GM21529 (cell line): ENCODE measurements around the gene PRIM2.
"Not testable (repeated sequence)": the region's sequence is repeated elsewhere in the genome, so short reads cannot be mapped to it uniquely, and the experiment has no call there.

Experiments used
- ATAC-seq: cut with Tn5 transposase; IDR thresholded peaks from one replicate; pipeline ENCODE4 v1.9.1; 2021; ENCODE audit not compliant: unreplicated experiment

PRIM2 gene

DNA sequence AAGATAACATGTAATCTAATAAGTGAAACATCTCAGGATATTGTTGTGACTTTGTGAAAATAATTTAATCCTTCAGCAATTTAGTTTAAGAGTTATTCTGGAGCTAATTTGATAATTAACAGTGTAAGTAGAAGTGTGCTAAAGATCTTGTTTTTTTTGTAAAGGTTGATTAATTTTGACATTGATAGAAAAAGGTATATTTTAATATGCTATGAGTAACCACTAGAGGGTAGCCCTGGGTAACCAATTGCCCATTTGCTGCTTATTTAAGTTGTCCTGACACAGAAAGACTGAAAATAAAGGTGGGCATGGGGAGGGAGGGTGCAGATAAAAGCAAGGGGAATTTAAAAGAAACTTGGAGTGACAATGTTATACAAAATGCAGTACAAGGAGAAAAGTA is 262.1 kb downstream of the PRIM2 start:
- peak; percentile 58 for ATAC-seq

DNA sequence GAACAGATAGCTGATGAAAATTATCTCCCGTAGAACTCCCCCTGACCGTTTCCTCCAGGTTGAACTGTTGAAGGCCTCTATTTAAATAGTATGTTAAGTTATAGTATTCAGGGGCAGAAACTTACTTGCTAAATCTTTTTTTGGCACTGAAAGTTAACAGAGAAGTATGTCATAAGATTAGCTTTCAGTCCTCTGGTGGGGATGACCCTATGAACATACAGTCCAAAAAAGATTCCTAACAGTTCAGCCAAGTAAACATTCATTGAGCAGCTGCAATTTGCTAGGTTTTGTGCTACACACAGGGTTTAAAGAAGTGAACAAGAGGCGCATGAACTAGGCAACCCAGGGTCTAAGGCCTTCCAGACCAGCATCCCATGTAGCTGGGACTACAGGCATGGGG is 264.2 kb downstream of the PRIM2 start:
- not testable (repeated sequence) for ATAC-seq

DNA sequence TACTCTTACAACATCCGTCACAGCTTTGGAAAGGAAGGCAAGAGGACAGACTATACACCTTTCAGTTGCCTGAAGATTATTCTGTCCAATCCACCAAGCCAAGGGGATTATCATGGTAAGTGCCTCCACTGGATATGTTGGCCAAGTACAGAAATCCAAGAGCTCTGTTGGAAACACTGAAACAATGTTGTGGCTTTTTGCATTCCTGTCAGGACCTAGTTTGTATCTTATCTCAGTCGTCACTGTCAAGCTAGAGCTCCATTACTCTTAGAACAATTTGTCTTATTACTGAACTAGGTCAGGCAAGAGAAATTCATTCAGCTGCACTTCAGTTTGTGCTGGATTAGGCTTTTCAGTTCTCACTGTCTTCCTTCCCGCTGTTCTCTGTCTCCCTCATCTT is 283.7 kb downstream of the PRIM2 start:
- ATAC-seq: not testable (repeated sequence)

DNA sequence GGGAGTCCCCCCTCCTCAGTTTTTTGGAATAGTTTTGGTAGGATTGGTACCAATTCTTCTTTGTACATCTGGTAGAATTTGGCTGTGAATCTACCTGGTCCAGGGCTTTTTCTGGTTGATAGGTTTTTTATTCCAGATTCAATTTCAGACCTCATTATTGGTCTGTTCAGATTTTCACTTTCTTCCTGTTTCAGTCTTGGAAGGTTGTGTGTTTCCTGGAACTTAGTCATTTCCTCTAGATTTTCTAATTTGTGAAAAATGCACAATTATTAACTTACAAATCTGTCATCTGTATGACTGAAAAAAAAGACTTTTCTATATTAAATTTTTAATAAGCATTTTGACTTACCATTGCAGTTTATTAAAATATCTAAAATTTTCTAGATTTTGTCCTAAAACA is 287.9 kb downstream of the PRIM2 start:
- not testable (repeated sequence) for ATAC-seq

DNA sequence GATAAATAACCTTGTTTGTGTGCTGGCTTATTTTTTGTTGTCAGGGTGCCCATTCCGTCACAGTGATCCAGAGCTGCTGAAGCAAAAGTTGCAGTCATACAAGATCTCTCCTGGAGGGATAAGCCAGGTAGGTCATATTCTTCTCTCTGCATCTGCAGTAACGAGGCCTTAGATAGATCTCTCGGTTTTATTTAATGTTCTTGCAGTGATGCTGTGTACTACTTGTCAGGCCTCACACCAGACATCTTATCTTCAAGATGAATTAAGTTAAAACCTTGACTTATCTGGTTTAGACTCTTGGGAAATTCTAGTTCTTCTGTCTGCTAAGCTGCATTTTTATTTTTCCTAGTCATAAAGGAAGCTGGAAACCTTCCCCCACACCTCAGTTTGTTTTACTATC is 288.9 kb downstream of the PRIM2 start:
- not testable (repeated sequence) for ATAC-seq

DNA sequence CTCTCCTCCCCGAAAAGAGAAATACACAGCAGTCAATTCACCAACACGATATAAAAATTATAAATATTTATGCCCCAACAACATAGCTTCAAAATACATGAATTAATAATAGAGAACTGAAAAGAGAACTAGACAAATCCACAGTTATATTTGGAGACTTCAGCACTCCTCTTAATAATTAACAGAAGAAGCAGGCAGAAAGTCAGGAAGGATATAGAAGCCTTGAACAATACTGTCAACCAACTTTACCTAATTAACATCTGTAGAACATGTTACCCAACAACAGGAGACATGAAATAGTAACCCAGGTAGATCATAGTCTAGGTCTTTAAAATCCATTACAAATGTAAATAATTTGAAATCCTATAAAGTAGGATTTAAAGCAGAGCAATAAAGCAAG is 293.2 kb downstream of the PRIM2 start:
- ATAC-seq: not testable (repeated sequence)

DNA sequence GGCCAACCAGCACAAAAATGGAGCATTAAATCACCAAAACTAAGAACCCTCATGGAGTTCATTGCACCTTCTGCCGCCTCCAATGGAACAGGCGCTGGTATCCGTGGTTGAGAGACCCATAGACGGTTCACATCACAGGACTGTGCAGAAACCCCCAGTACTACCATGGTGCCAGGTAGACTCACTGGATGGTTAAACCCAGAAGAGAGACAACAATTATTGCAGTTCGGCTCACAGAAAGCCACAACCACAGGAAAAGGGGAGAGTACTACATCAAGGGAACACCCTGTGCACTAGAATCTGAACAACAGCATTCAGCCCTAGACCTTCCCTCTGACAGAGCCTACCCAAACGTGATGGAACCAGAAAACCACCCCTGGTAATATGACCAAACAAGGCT is 301.5 kb downstream of the PRIM2 start:
- not testable (repeated sequence) for ATAC-seq

DNA sequence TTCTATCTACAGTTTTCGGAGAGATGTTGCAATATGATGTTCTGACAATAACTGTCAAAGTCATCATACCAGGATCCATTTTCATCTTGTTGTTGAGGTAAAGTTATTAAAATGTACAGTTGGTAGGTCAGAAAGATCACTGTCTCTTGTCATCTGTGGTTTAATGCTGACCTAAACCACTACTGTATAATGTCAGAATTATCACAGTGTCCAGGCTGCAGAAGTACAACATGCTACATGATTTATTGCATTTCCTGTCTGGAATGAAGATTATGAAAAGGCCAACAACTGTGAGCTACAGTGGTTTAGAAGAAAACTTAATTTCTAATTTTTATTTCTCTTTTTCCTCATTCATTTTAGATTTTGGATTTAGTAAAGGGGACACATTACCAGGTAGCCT is 314.3 kb downstream of the PRIM2 start:
- not testable (repeated sequence) for ATAC-seq

DNA sequence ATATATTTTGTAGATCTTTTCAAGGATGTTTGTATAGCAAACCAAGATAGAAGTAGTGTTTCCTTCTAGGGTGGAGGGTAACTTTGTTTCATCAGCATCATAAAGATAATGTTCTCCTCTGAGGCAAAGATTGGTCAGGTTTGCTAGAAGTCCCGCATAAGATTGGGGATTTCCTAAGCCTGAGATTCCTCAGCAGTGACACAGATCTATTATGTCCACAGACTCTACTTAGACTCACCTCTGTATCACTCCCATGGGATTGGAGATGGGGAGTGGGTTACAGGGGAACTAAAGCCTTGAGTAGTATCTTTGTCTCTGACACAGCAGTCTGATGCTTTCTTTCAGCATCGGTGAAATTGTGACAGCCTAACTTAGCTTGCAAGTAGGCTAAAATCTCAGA is 341.1 kb downstream of the PRIM2 start:
- not testable (repeated sequence) for ATAC-seq

DNA sequence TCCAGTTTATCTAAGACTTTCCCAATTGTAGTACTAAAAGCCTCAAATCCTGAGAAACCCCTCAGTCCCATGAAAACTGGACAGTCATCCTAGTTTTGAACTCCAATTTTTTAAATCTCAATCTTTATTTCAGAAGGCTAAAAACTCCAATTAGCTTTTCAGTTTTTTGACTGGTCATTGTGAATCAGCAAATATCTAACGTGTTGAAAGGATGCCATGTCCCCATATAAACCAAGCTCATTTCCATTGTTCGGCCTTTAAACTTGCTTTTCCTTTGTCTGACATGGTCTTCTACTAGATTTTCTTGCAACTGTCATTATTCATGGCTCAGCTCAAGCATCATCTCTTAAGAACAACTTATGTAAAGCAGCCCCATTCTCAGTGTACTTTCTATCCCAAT is 342.4 kb downstream of the PRIM2 start:
- ATAC-seq: not testable (repeated sequence)

DNA sequence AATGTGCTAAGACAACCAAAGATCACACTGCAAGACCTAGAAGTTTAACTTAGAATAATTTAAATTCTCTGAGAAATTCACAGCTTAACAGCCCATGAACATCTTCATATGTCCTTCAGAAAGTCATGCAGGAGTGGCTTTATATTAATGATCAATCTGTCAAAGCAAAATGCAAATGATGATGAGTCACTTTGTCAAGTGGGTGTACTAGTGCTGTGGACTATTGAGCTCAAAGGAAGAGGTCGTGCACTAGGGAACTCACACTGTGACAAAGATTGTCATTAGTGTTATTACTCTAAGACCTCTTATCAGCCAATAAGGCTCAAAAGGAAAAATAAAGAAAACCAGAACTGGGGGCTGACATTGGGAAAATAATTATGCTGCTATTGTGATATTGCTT is 343.5 kb downstream of the PRIM2 start:
- not testable (repeated sequence) for ATAC-seq

DNA sequence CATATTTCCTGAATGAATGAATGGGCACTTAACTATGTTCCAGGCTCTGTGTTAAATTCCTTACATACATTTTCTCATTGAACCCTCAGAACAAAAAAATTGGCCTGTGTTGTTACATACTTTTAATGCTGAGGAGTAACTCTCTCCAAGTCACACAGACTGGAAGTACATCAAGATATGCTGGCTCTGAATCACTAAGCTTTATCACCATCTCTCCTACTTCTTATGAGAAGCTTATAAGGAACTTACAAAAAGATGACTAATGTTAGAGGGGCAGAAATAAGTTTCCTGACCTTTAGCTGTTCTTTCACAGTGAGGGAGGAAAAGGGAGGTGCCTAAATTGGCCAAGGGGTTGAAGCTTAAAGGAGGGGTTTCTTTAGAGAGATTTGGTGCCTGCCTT is 350.7 kb downstream of the PRIM2 start:
- not testable (repeated sequence) for ATAC-seq

DNA sequence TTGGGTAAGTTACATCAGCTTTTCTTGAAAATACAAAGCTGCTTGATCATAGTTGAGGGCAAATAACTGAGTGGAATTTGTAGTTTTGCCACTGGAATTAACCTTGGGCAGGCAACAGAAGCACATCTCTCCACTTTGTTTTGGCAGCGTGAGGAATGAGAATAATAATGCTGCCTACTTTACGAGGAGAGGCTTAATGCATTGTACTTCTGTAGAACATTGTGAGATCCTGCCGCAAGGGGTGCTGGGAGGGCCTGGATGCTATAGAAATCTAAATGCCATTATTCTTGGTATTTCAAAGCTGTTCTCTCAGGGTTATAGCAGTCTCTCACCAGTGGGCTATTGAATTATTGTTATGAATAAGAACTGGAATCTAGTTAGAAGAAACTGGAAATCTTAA is 353.8 kb downstream of the PRIM2 start:
- ATAC-seq: not testable (repeated sequence)

DNA sequence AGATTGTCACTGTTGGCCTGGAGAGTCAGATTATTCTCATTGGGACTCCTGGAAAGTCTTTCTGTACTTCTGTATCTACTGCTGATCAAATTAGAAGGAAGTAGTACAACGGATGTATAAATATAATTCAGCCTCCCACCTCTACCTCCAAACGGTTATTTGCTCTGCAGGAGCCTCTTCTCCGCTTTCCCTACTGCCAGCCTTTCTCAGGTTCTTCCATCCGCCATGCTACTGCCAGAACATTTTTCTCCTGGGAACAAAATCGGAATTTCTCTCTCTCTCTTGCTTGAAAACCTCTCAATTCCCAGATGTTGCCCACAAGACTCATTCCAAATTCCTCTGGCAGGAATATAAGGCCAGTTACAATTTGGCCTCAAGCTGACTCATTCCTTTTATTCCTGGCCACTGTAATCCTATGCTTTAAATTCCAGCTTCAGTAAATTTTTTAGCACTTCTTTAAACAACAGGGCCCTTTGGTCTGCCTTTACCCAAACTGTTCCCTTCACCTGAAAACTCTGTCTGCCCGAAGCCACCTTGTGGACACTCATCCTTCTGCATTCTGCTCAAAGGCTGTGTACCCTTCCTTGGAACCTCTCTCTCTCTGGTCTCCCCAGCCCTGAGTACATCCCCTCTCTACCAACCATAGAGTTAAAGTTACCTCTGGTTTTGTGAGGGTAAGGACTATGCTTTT is 354.7 kb downstream of the PRIM2 start:
- not testable (repeated sequence) for ATAC-seq

DNA sequence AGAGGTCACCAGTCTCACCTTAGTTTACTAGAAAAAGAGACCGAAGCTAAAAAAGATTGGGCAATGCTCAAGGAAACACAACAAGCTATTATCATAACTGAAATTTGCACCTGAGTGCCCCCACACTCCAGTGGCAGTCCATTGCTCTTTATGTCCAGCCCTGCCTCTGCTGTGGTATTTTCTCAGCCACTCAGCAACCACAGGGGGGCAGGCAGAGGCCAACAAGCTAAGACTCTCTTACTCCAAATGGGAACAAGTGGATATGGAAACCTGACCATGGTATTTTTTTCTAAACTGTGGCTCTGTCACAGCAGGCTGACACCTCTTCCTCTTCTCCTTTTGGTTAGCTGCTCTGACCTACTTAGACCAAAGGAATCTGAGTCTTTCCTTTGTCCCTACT is 355.9 kb downstream of the PRIM2 start:
- ATAC-seq: not testable (repeated sequence)

DNA sequence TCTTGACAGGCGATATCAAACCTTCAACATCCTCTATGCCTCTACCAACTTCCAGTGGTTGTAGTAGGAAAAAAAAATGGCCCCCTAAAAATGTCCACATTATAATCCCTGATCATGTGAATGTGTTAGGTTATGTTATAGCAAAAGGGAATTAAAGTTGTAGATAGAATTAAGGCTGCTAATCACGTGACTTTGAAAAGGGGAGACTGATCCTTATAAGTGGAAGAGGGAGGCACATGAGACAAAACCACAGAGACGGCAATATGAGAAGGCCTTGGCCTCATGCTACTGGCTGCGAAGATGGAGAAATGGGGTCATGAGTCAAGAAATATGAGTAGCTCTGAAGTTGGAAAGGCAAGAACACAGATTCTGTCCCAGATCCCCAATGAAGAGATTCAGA is 358.0 kb downstream of the PRIM2 start:
- not testable (repeated sequence) for ATAC-seq

DNA sequence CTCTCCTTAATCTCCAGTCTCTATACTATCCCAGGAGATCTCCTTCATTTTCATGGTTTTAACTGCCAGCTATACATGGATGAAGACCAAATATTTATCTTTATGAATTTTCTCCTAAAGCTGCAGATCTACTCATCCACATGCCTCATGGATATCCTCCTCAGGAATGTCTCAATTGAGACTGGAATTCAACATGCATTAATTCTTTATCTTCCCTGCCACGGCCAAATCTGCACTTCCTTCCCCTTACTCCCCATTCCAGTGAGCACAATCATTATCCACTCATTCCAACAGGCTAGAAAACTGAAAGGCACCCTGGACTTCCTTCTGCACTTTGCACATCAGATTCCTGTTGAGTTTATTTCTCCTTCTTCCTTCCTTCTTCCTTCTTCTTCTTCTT is 379.0 kb downstream of the PRIM2 start:
- ATAC-seq: not testable (repeated sequence)
